ENCODE measurements around the gene TBPL1. TPM values are rescaled to one million over a fixed set of nuclear protein-coding genes. Genes with fewer than 3 reads are reported as not detected.

The TBPL1 gene
- total RNA-seq, 4 donors from 2014 or later, result 4.8 to 10.0 (median 4.9) TPM; not detected in 1

GRCh38 chr6:133939778-133940667 is 13.0 kb upstream of the TBPL1 start:
- WGBS, 2 donors (ENCODE audit: low coverage in 1 of 2), result 42 to 71% methylated on average over 4 to 8 of the region's 8 CpGs
- Histone ChIP-seq H3K4me1 (no peaks in the 10 kb centered on the region), H3K4me3 (no peak overlapping the region), H3K9me3 (no peaks in the 10 kb centered on the region), H3K27me3 (no peaks in the 10 kb centered on the region), H3K27ac (no peak overlapping the region), H3K36me3 (no peaks in the 10 kb centered on the region)
- in situ Hi-C loops (cut with MboI; ENCODE audit: low pct_ligation_motif_present in 1 of 4, low pct_unique_long_range_greater_than_20kb in 1 of 4, low sequenced_read_pairs in 3 of 4), result loop anchor here in 1 of 4 donors (10.0 kb wide), 1 partner anchor 125 kb away; no protein-coding TSS in a partner anchor
- DNase-seq, result no peak
- no peak for TF ChIP-seq POLR2A (IDR thresholded peaks at IDR 0.05)
- TF ChIP-seq CTCF (IDR thresholded peaks at IDR 0.05), result no peak
- no peak for TF ChIP-seq POLR2AphosphoS5 (IDR thresholded peaks at IDR 0.05)
- TF ChIP-seq EP300 (IDR thresholded peaks at IDR 0.05; ENCODE audit: low read depth), result no peak
- intact Hi-C loops (cut with DNase I; ENCODE audit: low total_unique reads), result no loop called here

GRCh38 chr6:133945158-133945557 is 7.9 kb upstream of the TBPL1 start:
- WGBS, 2 donors (ENCODE audit: low coverage in 1 of 2), result 83% methylated on average over 3 of the region's 3 CpGs; no CpG with 5 or more reads in 1 of the 2 donors
- intact Hi-C loops (cut with DNase I; ENCODE audit: low total_unique reads), result no loop called here
- H3K4me1 ChIP-seq, result peaks cover 0 to 7% (median 3%) of the 10 kb centered on the region in 4 donors
- no peaks in the 10 kb centered on the region for H3K27me3 ChIP-seq
- no peak overlapping the region for H3K4me3 ChIP-seq
- in situ Hi-C loops (cut with MboI; ENCODE audit: low pct_ligation_motif_present in 1 of 4, low pct_unique_long_range_greater_than_20kb in 1 of 4, low sequenced_read_pairs in 3 of 4), result no loop called here
- no peaks in the 10 kb centered on the region for H3K36me3 ChIP-seq
- TF ChIP-seq EP300 (IDR thresholded peaks at IDR 0.05; ENCODE audit: low read depth), result no peak
- TF ChIP-seq CTCF (IDR thresholded peaks at IDR 0.05), result no peak
- TF ChIP-seq POLR2AphosphoS5 (IDR thresholded peaks at IDR 0.05), result no peak
- no peak for TF ChIP-seq POLR2A (IDR thresholded peaks at IDR 0.05)
- no peak overlapping the region for H3K27ac ChIP-seq
- DNase-seq, result no peak
- H3K9me3 ChIP-seq, result no peaks in the 10 kb centered on the region

GRCh38 chr6:133947302-133947900 is 5.6 kb upstream of the TBPL1 start:
- 17 to 55% methylated on average over 1 of the region's 1 CpG for WGBS, 2 donors (ENCODE audit: low coverage in 1 of 2)
- Histone ChIP-seq H3K27me3 (no peaks in the 10 kb centered on the region), H3K4me1 (peaks cover 0 to 16% (median 7%) of the 10 kb centered on the region in 4 donors), H3K4me3 (no peak overlapping the region), H3K36me3 (no peaks in the 10 kb centered on the region), H3K9me3 (no peaks in the 10 kb centered on the region), H3K27ac (peak overlapping the region in 2 of 4 donors; percentile 36 to 43)
- intact Hi-C loops (cut with DNase I; ENCODE audit: low total_unique reads) (no loop called here), in situ Hi-C loops (cut with MboI; ENCODE audit: low pct_ligation_motif_present in 1 of 4, low pct_unique_long_range_greater_than_20kb in 1 of 4, low sequenced_read_pairs in 3 of 4) (no loop called here)
- TF ChIP-seq POLR2AphosphoS5 (IDR thresholded peaks at IDR 0.05) (peak in 1 of 3 donors; percentile 56), CTCF (IDR thresholded peaks at IDR 0.05) (peak in 2 of 5 experiments; percentile 14 to 17), POLR2A (IDR thresholded peaks at IDR 0.05) (no peak)
- peak; percentile 59 for DNase-seq

GRCh38 chr6:133948472-133948871 is 4.6 kb upstream of the TBPL1 start:
- Histone ChIP-seq H3K36me3 (no peaks in the 10 kb centered on the region), H3K27me3 (no peaks in the 10 kb centered on the region), H3K4me1 (peaks cover 0 to 16% (median 7%) of the 10 kb centered on the region in 4 donors), H3K4me3 (no peak overlapping the region), H3K9me3 (no peaks in the 10 kb centered on the region), H3K27ac (peak overlapping the region in 1 of 4 donors; percentile 13)
- intact Hi-C loops (cut with DNase I; ENCODE audit: low total_unique reads) (no loop called here), in situ Hi-C loops (cut with MboI; ENCODE audit: low pct_ligation_motif_present in 1 of 4, low pct_unique_long_range_greater_than_20kb in 1 of 4, low sequenced_read_pairs in 3 of 4) (no loop called here)
- 75 to 85% methylated on average over 1 to 2 of the region's 2 CpGs for WGBS, 2 donors (ENCODE audit: low coverage in 1 of 2)
- TF ChIP-seq EP300 (IDR thresholded peaks at IDR 0.05; ENCODE audit: low read depth) (no peak), CTCF (IDR thresholded peaks at IDR 0.05) (no peak), POLR2AphosphoS5 (IDR thresholded peaks at IDR 0.05) (no peak), POLR2A (IDR thresholded peaks at IDR 0.05) (no peak)
- DNase-seq, result no peak

Data from transverse colon (tissue), 4 donors.